ENCODE measurements around the gene EDNRB.
"Not testable (repeated sequence)": the region's sequence is repeated elsewhere in the genome, so short reads cannot be mapped to it uniquely, and the experiment has no call there.

The EDNRB gene

GRCh38 chr13:77861741-77862140, 56.9 kb downstream of the EDNRB start:
- no peak for DNase-seq (ENCODE audit: low spot score)
- in situ Hi-C loops (cut with MboI; ENCODE audit: low sequenced_read_pairs, unreplicated experiment) = no loop called here
- no peak for TF ChIP-seq CTCF (IDR thresholded peaks at IDR 0.05; ENCODE audit: borderline replicate concordance, control extremely low read depth, extremely low read depth, insufficient read depth, missing control alignments)

- in situ Hi-C loops (cut with MboI; ENCODE audit: low sequenced_read_pairs, unreplicated experiment) = no loop called here
- DNase-seq (ENCODE audit: low spot score) = no peak
- TF ChIP-seq CTCF (IDR thresholded peaks at IDR 0.05; ENCODE audit: borderline replicate concordance, control extremely low read depth, extremely low read depth, insufficient read depth, missing control alignments) = no peak
These were observed 58.1 kb downstream of the EDNRB start for GRCh38 chr13:77860507-77860981.

GRCh38 chr13:77859450-77859849, 59.2 kb downstream of the EDNRB start:
- DNase-seq (ENCODE audit: low spot score) = no peak
- TF ChIP-seq CTCF (IDR thresholded peaks at IDR 0.05; ENCODE audit: borderline replicate concordance, control extremely low read depth, extremely low read depth, insufficient read depth, missing control alignments) = no peak
- in situ Hi-C loops (cut with MboI; ENCODE audit: low sequenced_read_pairs, unreplicated experiment) = no loop called here

- DNase-seq (ENCODE audit: low spot score) = no peak
- in situ Hi-C loops (cut with MboI; ENCODE audit: low sequenced_read_pairs, unreplicated experiment) = no loop called here
- TF ChIP-seq CTCF (IDR thresholded peaks at IDR 0.05; ENCODE audit: borderline replicate concordance, control extremely low read depth, extremely low read depth, insufficient read depth, missing control alignments) = no peak
These were observed 61.0 kb downstream of the EDNRB start for GRCh38 chr13:77857531-77858209.

- DNase-seq (ENCODE audit: low spot score) = no peak
- TF ChIP-seq CTCF (IDR thresholded peaks at IDR 0.05; ENCODE audit: borderline replicate concordance, control extremely low read depth, extremely low read depth, insufficient read depth, missing control alignments) = no peak
- in situ Hi-C loops (cut with MboI; ENCODE audit: low sequenced_read_pairs, unreplicated experiment) = no loop called here
These were observed 64.9 kb downstream of the EDNRB start for GRCh38 chr13:77853703-77854102.

GRCh38 chr13:77848050-77848449, 70.6 kb downstream of the EDNRB start:
- in situ Hi-C loops (cut with MboI; ENCODE audit: low sequenced_read_pairs, unreplicated experiment); DNase-seq (ENCODE audit: low spot score): not testable (repeated sequence)

GRCh38 chr13:77846173-77846572, 72.5 kb downstream of the EDNRB start:
- TF ChIP-seq CTCF (IDR thresholded peaks at IDR 0.05; ENCODE audit: borderline replicate concordance, control extremely low read depth, extremely low read depth, insufficient read depth, missing control alignments) = no peak
- DNase-seq (ENCODE audit: low spot score) = peak; percentile 8
- in situ Hi-C loops (cut with MboI; ENCODE audit: low sequenced_read_pairs, unreplicated experiment) = no loop called here
